Measurements from ENCODE around the gene NCAPG2. TPM values are rescaled to one million over a fixed set of nuclear protein-coding genes. Genes with fewer than 3 reads are reported as not detected.
A peak's percentile ranks its signal among the peaks of the same experiment; 100 is the strongest.

The NCAPG2 gene
- total RNA-seq, 1 experiment from 2014 or later: 99.4 TPM

GRCh38 chr7:158589653-158590052 lies 115.0 kb downstream of the NCAPG2 start:
- Mint-ChIP-seq H3K36me3 (ENCODE audit: insufficient read depth in 1 of 3, low read depth in 3 of 3) (no peaks in the 10 kb centered on the region; a peak in 1 of 7 replicates), H3K4me3 (0 out of 5 replicates have a peak overlapping the region, but pooled peaks of 1 of the 2 experiments have one; percentile 29), H3K27me3 (ENCODE audit: low read depth) (peaks cover 20% of the 10 kb centered on the region), H3K9me3 (peaks cover 0 to 4% of the 10 kb centered on the region in 2 experiments; a peak in 3 of 5 replicates), H3K27ac (no peak overlapping the region), H3K4me1 (peaks cover 11 to 21% of the 10 kb centered on the region in 2 experiments)
- H3K27me3 ChIP-seq (ENCODE audit: insufficient read depth, low read length): peaks cover 45% of the 10 kb centered on the region; the same call in 1 of the 2 replicates
- H3K4me2 ChIP-seq (ENCODE audit: insufficient read depth, insufficient read length, low read length): no peak overlapping the region
- H2AK5ac ChIP-seq (ENCODE audit: insufficient read length, low read length): no peak overlapping the region
- H3K14ac ChIP-seq (ENCODE audit: insufficient read depth, low read length): no peak overlapping the region
- peaks cover 3% of the 10 kb centered on the region for H3K23me2 ChIP-seq (ENCODE audit: insufficient read length, low read depth, low read length, poor library complexity, severe bottlenecking)
- H4K91ac ChIP-seq (ENCODE audit: insufficient read length, low read depth, low read length): no peak overlapping the region
- H3T11ph ChIP-seq (ENCODE audit: low read length): no peak overlapping the region
- H4K20me1 ChIP-seq (ENCODE audit: control insufficient read depth, insufficient read depth, insufficient read length): no peaks in the 10 kb centered on the region
- no peak overlapping the region for H4K5ac ChIP-seq (ENCODE audit: insufficient read length, low read depth, low read length)
- no peak overlapping the region for H2BK120ac ChIP-seq (ENCODE audit: low read depth, low read length, poor library complexity, severe bottlenecking)
- H3K4me1 ChIP-seq (ENCODE audit: insufficient read depth, low read length): no peaks in the 10 kb centered on the region
- no peak overlapping the region for H2BK12ac ChIP-seq (ENCODE audit: insufficient read length, low read depth, low read length)
- no peak overlapping the region for H3K23ac ChIP-seq (ENCODE audit: insufficient read length, low read depth, low read length)
- no peak overlapping the region for H2BK15ac ChIP-seq (ENCODE audit: low read depth, low read length)
- no peak for TF ChIP-seq CTCF (conservative IDR thresholded peaks at IDR 0.05)
- H2BK20ac ChIP-seq (ENCODE audit: low read depth, low read length, poor library complexity, severe bottlenecking): no peak overlapping the region
- no peak overlapping the region for H3K18ac ChIP-seq (ENCODE audit: insufficient read length, low read depth, low read length)
- no peak overlapping the region for H2BK5ac ChIP-seq (ENCODE audit: insufficient read length, low read length)
- no peak overlapping the region for H2AFZ ChIP-seq (ENCODE audit: low read length)
- no peak overlapping the region for H3K9ac ChIP-seq (ENCODE audit: extremely low read depth, insufficient read length, low read length)
- no peak overlapping the region for H3K4ac ChIP-seq (ENCODE audit: low read depth, low read length)
- H3K79me1 ChIP-seq (ENCODE audit: insufficient read depth, low read depth, low read length, poor library complexity, severe bottlenecking): no peaks in the 10 kb centered on the region
- no peak overlapping the region for H4K8ac ChIP-seq (replicated peaks; ENCODE audit: insufficient read length, low read depth, low read length)
- no peak for DNase-seq
- H3K27ac ChIP-seq (ENCODE audit: insufficient read length, low read depth, low read length): no peak overlapping the region
- H3K9me3 ChIP-seq (ENCODE audit: control insufficient read depth, low read depth, low read length): no peaks in the 10 kb centered on the region
- H3K56ac ChIP-seq (ENCODE audit: insufficient read length, low read depth, low read length): no peak overlapping the region
- no peaks in the 10 kb centered on the region for H3K79me2 ChIP-seq (ENCODE audit: insufficient read depth, low read length)
- WGBS (ENCODE audit: extremely low coverage, insufficient read length, low lambda C conversion rate): no CpG with 5 or more reads among the region's 1 CpG
